Measurements from ENCODE around the gene IL20RA. TPM values are rescaled to one million over a fixed set of nuclear protein-coding genes. Genes with fewer than 3 reads are reported as not detected.
"Not testable (repeated sequence)": the region's sequence is repeated elsewhere in the genome, so short reads cannot be mapped to it uniquely, and the experiment has no call there.

Gene IL20RA
- total RNA-seq, 4 donors from 2014 or later, result 1.1 to 4.6 (median 1.4) TPM

DNA sequence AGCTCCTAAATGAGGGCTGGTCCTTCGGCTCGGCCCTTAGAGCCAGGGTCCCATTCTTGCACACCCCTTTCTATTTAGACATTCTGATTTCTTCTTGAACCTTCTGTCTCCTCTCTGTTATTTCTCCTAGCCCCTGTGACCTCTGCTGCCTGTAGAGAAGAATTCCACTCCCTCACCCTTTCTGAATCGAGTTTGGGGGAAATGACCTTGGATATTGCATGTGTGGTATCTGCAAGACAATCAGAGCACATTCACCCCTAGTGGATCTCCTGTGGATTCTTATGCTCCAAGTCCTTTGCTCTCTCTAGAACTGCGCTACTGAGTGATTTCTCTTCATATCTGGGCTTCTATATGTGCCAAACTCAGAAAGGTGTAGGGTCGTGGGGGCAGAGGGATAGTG, 67.7 kb downstream of the IL20RA start:
- ATAC-seq (ENCODE audit: low FRiP score) (no peak), DNase-seq (ENCODE audit: low spot score) (no peak)
- TF ChIP-seq, protein P1, sequence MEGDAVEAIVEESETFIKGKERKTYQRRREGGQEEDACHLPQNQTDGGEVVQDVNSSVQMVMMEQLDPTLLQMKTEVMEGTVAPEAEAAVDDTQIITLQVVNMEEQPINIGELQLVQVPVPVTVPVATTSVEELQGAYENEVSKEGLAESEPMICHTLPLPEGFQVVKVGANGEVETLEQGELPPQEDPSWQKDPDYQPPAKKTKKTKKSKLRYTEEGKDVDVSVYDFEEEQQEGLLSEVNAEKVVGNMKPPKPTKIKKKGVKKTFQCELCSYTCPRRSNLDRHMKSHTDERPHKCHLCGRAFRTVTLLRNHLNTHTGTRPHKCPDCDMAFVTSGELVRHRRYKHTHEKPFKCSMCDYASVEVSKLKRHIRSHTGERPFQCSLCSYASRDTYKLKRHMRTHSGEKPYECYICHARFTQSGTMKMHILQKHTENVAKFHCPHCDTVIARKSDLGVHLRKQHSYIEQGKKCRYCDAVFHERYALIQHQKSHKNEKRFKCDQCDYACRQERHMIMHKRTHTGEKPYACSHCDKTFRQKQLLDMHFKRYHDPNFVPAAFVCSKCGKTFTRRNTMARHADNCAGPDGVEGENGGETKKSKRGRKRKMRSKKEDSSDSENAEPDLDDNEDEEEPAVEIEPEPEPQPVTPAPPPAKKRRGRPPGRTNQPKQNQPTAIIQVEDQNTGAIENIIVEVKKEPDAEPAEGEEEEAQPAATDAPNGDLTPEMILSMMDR (IDR thresholded peaks at IDR 0.05), result no peak

DNA sequence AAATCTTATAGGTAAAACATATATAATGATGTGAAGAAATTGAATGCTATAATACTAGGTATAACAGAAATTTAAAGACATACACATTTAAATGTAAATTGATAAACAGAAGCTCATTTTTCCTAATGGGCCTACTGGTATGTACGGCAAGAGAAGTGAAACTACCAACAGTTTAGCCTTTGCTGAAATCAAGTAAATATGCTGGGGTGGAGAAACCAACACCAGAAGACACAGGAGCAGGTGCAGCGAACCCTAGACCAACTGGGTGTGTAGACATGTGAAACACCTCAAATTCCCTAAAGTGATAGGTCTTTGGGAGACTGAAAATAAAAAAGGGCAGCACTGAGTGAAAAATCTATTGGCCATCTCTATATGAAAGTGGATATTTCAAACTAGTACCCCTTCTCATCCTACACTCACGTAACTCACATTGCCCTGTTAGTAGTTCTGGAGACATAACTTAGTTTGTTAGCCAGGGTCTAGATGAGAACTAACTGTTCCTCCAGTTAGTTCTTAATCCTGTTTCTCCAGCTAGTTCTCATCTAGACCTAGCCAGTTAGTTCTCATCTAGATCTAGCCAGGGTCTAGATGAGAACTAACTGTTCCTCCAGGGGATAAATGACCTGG, 69.6 kb downstream of the IL20RA start:
- no peak for DNase-seq (ENCODE audit: low spot score)
- no peak for ATAC-seq (ENCODE audit: low FRiP score)
- TF ChIP-seq, protein P1 (IDR thresholded peaks at IDR 0.05), result no peak

DNA sequence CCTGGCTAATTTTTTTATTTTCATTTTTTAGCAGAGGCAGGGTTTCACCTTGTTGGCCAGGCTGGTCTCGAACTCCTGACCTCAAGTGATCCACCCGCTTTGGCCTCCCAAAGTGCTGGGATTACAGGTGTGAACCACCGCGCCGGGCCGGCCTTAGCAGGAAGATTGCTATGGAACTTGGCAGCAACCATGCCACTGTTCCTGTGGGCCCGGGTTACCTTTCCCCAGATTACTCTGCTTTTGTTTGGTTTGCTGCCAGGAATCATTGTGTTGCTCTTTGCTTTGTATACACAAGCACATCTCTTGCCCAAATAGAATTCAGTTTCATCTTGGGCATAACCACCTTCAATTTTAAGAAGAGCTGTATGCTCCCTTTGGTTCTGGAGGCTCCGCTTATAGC, 71.0 kb downstream of the IL20RA start:
- not testable (repeated sequence) for ATAC-seq (ENCODE audit: low FRiP score); DNase-seq (ENCODE audit: low spot score)

DNA sequence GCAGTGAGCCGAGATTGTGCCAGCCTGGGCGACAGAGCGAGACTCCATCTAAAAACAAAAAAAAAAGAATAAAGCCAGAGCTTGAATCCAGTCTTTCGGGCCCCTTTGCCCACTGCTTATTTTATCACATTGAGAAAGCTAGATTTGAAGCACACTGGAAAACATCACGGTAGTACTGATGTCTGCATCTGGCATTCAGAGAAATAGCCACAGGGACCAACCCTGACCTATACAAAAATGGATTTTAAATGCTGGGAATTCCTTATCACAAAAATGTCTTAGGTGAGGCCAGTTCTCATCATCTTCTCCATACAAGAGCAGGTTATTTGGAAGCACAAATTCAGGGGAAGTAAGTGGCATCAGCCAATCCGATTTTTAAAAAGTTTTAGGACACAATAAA, 73.2 kb downstream of the IL20RA start:
- TF ChIP-seq, protein P1 (IDR thresholded peaks at IDR 0.05), result no peak
- ATAC-seq (ENCODE audit: low FRiP score) (no peak), DNase-seq (ENCODE audit: low spot score) (no peak)

DNA sequence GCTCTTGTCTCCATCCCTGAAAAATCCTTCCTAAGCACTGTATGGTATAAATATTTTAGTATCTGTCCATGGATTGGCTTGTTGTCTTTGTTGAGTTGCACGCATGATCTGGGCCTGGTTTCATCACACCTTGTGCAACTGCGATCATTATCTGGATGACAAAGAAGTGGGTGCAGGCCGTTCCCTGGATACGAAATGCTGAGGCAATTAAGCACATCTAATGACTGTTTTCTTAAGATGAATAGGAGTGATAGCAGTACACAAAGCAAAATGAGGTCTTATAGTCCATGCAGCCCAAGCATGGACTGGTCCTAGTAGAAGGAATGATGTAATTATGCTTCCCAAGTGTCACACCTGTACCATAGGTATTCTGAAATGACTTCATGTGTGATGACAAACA, 74.8 kb downstream of the IL20RA start:
- no peak for ATAC-seq (ENCODE audit: low FRiP score)
- no peak for DNase-seq (ENCODE audit: low spot score)
- TF ChIP-seq, protein P1 (IDR thresholded peaks at IDR 0.05), result no peak

DNA sequence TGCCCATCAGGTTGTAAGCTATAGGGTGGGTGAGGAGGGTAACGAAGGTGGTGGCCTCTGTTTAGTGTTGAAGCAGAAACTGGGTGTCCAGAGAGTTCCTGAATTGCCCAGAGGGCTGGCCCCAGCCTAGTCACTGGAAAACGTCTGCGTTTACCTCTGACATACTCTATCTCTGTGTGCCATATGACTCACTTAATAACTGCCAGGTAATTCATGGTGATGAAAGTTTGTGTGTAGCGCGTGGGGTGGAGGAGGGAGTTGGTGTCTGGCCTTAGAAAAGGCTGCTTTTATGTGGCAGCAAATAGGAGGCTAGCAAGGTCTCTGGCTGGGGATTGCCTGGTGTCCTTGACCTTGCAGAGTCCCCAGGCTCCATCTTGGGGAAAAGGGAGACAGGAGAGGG, 75.3 kb downstream of the IL20RA start:
- ATAC-seq (ENCODE audit: low FRiP score), result no peak
- TF ChIP-seq, protein P1 (IDR thresholded peaks at IDR 0.05), result no peak
- no peak for DNase-seq (ENCODE audit: low spot score)

DNA sequence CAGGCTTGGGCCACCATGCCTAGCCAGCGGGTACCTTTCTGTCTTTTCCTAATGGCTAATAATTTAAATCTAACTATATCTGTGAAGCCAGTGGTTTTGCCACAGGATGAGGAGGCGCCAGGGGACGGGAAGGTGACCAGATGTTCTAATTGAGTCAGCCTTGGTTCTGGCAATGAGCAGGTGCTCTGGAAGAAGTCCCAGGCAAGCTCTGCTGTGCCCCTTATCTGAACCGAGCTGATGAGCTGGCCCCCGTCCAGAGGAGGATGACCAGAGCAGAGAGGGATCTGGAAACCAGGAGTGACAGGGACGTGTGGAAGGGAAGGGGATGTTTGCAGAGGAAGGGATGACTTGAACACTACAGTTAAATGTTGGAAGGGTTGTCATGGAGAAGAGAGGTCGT, 75.9 kb downstream of the IL20RA start:
- ATAC-seq (ENCODE audit: low FRiP score), result no peak

More for the DNA sequence above, 75.9 kb downstream of the IL20RA start:
- TF ChIP-seq, protein P1 (IDR thresholded peaks at IDR 0.05), result no peak
- no peak for DNase-seq (ENCODE audit: low spot score)

Data from omental fat pad (tissue), 4 donors.